T1000 (cell line): ENCODE measurements around the gene CCDC24.

Source experiments
- DNase-seq: peaks from one replicate; lab custom pipeline; 2025; ENCODE audit warnings: mixed read lengths; lab: John Stamatoyannopoulos, UW

The CCDC24 gene

DNA sequence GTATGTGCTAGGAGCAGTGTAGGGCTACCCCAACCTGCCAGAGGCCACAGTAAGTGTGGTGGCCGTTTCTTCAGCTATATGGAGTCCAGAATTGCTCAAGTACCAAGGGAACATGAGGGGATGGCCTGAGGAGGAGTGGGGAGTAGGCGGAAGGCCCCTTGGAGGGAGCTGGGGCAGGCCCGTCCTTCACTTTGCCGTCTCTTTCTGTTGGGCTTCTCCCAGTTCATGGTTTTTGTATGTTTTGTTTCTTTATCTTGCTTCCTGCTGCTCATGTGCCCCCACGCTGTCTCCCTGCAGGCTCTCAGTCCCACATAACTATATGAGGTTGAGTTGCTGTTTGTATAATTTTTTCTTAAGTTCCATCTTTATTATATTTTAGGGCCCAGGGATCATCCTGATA is 27.5 kb upstream of the CCDC24 start:
- no peak for DNase-seq

DNA sequence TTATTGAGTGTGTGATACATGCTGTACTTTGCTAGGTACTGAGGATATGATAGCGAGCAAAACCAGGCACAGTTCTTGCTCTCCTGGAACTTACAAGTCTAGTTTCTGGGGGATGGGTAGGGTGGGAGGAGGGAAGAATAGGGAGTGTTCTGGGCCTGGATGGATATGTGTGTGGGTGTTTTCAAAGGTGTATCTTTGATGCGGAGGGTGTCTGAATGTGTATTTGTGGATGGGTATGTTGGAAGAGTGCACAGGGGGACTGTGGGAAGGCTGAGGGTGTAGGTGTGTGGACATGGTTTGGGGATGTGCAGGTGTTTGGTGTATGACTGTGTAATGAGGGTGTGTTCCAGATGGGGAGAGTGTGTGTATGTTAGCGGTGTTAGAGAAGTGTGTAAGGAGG is 26.1 kb upstream of the CCDC24 start:
- no peak for DNase-seq

DNA sequence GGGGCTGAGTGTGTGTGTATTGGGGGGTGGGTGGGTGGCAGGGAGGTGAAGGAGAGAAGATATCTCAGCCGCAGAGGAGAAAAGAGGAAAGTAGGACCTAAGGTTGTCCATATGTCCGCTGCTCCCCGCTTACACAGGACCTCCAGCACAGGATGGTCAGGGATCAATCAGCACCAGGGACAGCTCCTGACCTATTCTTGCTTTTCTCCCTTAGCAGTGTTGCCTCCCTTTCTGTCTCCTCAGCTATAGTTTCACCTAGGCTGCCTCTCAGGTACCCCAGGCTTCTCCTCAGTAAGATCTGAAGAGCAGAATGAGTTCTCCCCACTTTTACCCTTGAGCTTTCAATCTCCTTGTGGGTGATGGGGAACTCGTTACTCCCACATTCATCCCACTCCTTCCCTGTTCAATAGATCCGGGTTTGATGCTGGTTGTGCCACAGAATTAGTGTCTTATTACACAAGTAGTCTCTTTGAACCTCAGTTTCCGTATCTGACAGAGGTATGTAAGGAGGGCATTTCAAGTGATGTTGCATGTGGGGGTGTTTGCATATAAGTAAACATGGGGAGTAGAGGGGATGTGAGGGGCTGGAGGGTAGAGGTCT is 23.0 kb upstream of the CCDC24 start:
- peak; percentile 17 for DNase-seq

DNA sequence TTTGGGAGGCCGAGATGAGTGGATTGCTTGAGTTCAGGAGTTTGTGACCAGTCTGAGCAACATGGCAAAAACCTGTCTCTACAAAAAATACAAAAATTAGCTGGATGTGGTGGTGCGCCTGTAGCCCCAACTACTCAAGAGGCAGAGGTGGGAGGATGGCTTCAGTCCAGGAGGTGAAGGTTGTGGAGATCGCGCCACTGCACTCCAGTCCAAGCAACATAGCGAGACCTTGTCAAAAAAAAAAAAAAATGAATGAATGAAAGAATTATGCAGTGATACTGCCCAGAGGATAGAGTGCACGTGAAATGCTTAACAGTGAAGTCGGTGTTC is 22.0 kb upstream of the CCDC24 start:
- DNase-seq, result no peak

DNA sequence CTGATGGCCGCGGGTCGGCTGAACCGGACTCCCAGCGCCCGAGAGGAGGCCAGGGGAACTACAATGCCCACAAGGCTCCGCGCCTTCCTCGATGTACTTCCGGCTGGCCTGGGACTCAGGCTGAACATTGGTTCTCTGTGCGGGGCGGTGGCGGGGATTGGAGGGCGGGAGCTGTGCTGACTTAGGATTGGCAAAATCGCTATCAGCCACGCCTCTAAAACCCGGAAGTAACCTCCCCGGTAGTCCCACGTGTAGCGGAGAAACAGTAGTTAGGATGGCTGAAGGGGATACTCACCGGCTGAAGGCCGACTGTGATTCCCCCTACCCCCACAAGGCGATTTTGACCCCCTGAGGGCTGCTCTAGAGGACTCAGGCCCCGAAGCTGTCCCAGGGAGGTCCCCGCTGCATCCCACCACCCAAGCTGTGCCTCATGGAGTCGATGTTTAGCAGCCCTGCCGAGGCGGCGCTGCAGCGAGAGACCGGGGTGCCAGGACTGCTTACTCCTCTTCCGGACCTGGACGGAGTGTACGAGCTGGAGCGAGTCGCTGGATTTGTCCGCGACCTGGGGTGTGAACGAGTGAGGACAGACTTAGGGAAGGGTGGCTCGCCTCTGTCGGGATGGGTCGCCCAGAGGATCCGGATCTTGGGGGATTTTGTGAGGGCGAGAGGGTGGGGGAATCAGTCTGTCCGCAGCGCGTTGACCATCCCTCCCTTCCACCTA is 21.5 kb upstream of the CCDC24 start, which contains the start of gene DPH2:
TSS of gene DPH2 (plus strand) at position 265 of the 721 bp plus-strand sequence. CDS start at position 431, 166 bp downstream.
- peak; percentile 91 for DNase-seq

DNA sequence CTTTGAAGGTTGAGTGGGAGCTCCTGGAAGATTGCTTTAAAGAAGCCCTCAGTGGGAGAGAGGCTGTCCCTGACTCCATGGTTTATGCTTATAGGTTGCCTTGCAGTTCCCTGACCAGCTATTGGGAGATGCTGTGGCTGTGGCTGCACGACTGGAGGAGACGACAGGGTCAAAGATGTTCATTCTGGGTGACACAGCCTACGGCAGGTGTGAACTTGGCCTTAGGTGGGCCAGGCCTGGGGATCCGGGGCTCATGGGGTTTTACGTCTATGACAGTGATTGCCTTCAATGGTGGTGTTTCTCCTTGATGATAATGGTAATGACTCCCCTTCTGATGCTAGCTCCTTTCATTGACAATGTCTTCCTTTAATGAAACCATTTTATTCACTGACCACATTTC is 20.9 kb upstream of the CCDC24 start:
- no peak for DNase-seq

DNA sequence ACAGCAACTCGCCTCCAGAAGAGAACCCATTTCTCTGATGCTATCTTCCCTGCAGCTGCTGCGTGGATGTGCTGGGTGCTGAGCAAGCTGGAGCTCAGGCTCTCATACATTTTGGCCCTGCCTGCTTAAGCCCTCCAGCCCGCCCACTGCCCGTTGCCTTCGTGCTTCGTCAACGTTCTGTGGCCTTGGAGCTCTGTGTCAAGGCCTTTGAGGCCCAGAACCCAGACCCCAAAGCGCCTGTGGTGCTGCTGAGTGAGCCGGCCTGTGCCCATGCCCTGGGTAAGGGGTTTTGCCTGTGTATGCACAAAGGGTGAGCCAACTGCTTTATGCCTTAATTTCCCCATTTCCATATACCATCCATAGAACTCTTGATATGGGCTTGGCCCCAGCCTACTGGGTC is 20.5 kb upstream of the CCDC24 start:
- no peak for DNase-seq

DNA sequence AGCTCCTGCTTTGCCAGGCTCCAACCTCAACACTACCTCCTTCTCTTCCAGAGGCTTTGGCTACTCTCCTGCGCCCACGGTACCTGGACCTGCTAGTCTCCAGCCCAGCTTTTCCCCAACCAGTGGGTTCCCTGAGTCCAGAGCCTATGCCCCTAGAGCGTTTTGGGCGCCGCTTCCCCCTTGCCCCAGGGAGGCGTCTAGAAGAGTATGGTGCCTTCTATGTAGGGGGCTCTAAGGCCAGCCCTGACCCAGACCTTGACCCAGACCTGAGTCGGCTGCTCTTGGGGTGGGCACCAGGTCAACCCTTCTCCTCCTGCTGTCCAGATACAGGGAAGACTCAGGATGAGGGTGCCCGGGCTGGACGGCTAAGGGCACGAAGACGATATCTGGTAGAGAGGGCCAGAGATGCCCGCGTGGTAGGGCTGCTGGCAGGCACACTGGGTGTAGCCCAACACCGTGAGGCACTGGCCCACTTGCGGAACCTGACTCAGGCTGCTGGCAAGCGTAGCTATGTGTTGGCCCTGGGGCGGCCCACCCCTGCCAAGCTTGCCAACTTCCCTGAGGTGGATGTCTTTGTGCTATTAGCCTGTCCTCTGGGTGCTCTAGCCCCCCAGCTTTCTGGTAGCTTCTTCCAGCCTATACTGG is 19.9 kb upstream of the CCDC24 start:
- DNase-seq, result no peak

DNA sequence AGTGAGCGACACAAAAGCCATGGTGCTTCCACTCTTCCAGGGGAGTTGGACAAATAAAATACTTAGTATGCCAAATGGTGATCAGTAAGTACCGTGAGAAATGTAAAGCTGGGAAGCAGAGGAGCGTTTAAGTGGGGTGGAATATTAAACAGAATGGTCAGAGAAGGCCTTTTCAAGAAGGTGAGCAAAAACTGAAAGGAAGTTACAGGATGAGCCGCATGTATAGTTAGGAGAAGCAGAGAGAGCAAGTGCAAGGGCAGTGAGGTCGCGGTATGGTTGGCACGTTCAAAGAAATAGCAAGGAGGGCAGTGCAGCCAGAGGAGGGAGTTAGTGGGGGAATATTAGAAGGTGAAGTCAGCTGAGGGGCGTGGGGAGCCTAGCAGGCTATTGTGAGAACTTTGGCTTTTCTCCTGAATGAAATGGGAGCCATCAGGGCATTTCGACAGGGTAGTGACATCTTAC is 17.4 kb upstream of the CCDC24 start:
- no peak for DNase-seq

DNA sequence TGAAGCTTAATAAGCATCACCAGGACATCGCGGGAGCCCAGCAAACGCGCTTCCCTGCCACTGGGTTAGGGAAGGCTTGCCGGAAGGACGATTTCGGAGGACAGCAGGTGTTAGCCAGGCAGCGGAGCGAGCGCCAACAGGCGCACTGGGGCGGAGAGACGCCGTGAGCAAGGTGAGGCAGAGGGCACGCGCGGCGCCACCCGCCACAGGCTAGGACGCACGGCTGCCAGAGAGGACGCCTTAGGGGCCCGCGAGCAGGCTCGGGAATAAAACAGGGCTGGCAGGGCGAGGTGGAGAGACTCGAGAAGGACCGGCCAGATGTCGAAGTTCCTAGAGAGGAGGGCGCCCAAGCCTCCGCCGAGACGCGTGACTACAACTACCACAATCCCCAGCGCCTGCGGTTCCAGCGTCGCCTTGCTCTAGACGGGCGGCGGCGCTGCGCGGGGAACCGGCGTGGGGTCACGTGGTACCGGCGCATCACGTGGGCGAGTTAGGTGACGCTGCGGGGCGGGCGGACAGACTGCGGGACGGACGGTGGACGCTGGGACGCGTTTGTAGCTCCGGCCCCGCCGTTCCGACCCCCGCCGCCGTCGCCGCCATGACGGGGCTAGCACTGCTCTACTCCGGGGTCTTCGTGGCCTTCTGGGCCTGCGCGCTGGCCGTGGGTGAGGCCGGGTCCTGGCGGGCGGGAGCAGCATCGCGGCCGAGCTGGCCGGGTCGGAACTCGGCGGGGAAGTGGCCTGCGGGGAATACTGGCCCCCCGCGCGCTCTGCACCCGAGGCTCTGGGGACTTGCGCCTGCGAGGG is 16.8 kb upstream of the CCDC24 start, which contains the start of gene ATP6V0B:
TSS of gene ATP6V0B (plus strand) at position 518 of the 806 bp plus-strand sequence. CDS start at position 599, 81 bp downstream.
- peak; percentile 88 for DNase-seq

DNA sequence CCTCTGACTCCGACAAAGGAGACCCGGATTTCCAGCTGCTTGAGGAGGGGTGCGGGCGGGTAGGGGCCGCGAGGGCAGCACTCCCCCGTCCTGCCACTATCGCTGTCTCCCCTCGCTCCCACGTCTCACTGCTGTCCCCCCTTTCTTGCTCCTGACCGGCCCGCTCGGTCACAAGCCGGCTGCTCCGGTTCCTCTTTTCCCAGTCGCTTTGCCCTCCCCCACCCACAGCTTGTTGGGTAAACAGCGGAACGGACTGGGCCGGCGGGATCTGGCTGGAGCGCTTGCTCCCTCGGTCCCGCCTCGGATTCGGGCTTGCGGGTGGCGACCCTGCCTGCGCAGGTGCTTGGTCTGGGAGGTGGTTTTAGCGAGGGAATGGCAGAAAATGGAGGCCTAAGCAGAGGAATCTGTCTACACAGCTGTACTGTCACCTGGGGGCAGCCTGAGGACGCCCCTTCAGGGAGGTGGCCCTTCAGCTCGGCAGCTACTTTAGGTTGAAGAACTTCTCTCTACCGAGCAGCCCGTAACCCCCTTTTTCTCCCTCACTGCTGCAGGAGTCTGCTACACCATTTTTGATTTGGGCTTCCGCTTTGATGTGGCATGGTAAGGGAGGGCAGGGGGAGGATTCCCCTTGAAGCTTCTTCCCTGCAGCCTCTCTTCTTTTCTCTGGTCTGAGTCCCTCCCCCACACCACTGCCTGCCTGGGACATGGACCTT is 16.0 kb upstream of the CCDC24 start:
- no peak for DNase-seq

DNA sequence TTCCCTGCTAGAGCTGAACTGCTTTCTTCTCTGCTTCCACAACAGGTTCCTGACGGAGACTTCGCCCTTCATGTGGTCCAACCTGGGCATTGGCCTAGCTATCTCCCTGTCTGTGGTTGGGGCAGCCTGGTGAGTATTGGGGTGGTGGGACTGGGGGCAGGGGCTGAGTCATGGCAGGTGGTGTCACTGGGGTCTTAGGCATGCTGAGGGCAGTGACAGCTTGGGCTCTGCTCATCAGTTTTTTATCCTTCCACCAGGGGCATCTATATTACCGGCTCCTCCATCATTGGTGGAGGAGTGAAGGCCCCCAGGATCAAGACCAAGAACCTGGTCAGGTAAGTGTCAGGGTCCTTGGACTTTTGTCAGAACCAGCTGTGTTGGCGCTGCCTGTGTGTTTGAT is 15.4 kb upstream of the CCDC24 start:
- DNase-seq, result no peak

DNA sequence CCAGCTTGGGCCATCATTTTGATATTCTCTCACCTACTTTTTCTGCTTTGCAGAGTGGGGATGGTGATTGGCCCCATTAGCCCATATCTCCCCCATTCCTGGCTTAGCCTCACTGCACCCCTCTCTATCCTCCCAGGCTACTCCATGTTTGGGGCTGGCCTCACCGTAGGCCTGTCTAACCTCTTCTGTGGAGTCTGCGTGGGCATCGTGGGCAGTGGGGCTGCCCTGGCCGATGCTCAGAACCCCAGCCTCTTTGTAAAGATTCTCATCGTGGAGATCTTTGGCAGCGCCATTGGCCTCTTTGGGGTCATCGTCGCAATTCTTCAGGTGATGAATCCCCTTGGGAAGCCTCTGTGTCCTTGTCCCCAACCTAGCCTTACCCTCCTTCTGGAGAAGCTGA is 14.5 kb upstream of the CCDC24 start:
- DNase-seq, result no peak

DNA sequence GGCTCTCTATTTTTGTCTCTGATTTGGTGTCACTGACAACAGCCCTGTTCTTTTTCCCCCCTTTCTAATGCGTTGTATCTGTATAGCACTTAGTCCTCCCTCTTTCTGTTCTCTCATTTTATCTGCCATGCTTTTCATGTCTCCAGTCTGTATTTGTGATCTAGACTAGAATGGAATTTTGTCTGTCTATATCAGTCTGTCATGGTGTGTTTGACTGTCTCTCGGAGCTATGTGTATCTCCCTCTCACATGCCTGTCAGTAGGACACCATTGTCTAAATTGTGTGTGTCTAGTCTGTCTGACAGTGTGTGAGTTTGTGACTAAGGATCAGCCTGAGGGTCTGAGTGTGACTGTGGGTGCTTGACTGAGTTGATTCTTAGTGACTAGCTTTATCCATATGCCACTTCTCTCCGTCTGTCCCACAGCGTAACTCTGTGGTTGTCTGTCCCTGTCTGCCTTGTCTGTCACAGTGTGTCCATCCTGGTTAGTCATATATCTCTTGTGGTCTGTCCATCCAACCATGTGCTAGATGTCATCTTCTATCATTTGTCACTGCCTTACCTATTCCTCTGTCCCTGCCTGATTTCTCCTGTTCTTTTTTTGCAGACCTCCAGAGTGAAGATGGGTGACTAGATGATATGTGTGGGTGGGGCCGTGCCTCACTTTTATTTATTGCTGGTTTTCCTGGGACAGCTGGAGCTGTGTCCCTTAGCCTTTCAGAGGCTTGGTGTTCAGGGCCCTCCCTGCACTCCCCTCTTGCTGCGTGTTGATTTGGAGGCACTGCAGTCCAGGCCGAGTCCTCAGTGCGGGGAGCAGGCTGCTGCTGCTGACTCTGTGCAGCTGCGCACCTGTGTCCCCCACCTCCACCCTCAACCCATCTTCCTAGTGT is 13.8 kb upstream of the CCDC24 start:
- DNase-seq, result no peak

DNA sequence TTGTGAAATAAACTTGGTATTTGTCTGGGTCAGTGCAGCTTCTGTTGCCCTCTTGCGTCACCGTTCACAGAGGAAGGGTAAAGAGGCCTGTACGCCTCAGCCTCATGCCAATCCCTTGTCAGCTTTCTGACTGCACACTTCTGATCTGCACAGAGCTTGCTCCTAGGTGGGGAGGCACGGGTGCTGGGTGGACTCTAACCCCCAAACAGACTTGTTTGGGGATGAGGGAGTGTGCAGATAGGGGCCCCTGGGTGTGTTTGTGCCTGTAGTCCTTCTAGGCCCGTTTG is 13.2 kb upstream of the CCDC24 start:
- no peak for DNase-seq

DNA sequence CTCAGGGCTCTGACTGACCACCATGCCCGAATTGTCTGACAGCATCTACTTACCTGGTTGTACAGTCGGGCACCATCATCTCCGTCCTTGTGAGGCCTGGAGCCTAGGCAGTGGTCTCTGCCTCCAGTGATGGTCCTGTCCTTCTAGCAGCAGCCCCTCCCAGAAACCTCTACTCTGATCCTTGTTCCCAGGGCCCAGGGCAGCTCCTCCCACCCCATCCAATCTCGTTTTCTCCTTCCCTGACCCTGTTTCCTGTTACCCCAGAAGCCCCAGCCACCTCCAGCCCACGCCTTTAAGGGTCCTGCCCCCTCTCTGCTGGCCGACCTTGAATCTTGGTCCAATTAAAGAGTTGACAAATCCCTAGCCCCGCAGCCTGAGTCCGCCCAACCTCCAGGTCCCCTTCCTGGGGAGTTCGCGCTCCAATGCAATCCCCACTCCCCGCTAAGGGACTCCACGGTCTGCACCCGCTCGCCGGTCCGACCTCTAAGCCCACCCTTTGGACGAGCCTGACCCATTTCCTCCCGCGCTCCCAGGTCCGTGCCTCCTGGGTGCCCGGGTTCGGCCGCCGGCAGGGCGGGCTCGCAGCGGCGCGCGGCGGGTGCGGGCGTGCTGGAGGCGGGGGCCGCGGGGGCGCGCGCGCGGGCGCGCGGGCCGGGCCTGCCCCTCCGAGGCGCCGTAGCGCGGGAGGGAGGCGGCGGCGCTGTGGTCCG is 12.7 kb upstream of the CCDC24 start, which contains the start of gene B4GALT2:
TSS of gene B4GALT2 (plus strand) at position 660 of the 710 bp plus-strand sequence. CDS start 1,951 bp downstream, outside the sequence.
- no peak for DNase-seq

DNA sequence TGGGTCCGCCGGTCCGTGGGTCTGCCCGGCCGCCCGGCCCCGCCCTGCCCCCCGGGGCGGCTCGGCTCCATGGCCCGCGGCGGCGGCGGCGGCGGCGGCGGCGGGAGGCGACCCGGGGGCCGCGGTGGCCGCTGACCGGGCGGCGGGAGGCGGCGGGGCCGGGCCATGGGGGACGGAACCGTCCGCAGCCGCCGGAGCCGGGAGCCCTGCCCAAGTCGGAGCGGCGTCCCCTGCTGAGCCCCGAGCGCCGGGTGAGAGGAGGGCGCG is 12.2 kb upstream of the CCDC24 start:
- DNase-seq, result no peak

DNA sequence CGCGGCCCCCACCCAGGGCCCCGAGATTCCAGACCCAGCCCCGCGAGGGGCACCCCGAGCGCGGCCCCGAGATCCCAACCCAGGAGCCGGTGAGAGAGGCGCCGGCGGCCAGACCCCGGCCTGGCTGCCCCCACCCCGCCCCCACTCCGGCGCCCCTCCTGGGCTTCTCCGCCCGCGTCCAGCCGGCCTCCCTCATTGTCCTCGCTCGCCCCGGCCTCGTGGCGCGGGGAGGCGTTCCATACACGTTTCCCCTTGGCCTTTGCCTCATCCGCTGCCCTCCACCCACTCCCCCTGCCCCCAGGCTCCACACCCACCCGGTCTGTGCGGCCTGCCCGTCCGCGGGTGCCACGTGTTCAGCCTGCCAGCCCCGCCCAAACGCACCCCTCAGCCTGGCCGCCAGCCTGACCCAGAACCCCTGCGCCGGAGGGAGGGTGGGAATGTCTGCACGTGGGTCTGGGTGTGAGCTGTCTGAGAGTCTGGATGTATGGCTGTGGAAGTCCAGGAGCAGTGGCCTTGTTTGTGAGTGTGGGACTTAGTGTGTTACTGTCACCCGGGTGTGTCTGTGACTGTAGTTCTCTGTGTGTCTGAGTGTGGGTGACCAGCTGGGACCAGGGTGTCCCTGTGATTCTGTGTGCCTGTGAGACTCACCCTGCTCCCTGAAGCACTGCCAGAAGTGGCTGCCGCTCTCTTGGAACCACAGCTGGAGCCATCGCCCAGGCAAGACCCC is 11.7 kb upstream of the CCDC24 start:
- DNase-seq, result peak; percentile 42

DNA sequence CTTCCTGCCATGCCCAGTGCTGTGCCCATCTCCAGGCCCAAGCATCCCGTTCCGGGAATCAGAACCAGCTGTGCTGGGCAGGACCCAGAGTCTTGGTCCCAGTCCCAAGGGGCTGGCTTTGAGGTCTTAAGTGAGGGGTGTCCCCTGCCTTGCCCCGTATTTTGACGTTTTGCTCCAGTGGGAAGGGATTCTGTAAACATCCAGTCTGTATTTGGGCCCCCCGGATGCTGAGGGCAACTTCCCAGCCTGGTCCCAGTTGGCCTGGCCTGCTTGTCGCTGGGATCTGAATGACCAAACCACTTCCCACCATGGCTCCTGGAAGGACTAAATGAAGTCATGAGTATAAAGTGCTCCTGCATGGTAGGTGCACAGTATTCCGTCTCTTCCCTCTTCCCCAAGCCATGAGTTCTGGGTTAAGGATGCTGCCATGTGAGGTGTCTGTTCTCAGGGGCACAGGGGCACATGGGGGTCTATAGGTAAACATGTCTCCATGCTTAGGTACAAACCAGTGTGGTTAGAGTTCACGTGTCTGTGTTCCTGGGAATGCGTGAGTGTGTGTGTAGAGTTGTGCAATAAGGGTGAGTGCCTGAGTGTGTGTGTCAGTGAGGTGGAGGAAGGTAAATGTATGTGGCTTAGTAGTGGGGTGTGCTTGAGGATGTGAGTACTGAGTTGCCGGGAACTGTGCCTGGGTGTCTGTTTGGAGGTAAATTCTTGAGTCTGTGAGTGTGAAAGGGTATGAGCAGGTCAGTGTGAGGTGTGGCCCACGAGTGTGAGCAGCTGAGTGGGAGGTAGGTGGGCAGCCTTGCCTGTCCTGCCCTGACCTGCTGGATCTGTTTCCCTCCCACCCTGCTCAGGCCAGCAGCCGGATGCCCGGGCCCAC is 10.9 kb upstream of the CCDC24 start:
- DNase-seq, result no peak
